Testis (tissue), 2 donors: ENCODE data around the gene WWC2.

Source experiments
- CTCF ChIP-seq, 3 experiments: fragments of 450-650 bp in 2 of 3; fragments of 200-600 bp in 1 of 3; sonication (generic) in 1 of 3; IDR thresholded peaks; one replicate each; pipeline ENCODE4 v1.5.1; 2016 to 2019; ENCODE audit warnings: antibody characterized with exemption in 3 of 3, mild to moderate bottlenecking in 2 of 3, moderate library complexity in 1 of 3
- POLR2A ChIP-seq: fragments of 450-650 bp; IDR thresholded peaks from one replicate; pipeline ENCODE4 v1.6.1; 2017; ENCODE audit warnings: antibody characterized with exemption, mild to moderate bottlenecking, moderate library complexity

GRCh38 chr4:183348706-183349659 is 249.9 kb downstream of the WWC2 start:
- no peak for TF ChIP-seq POLR2A
- TF ChIP-seq CTCF (IDR thresholded peaks at IDR 0.05) = no peak
